HG03575 (cell line): ENCODE measurements around the gene DSEL.

Experiments used
- ATAC-seq: cut with Tn5 transposase; IDR thresholded peaks from one replicate; pipeline ENCODE4 v1.9.1; 2021; ENCODE audit not compliant: unreplicated experiment, insufficient number of reproducible peaks, low FRiP score; ENCODE audit errors: extremely low read depth

The DSEL gene

DNA sequence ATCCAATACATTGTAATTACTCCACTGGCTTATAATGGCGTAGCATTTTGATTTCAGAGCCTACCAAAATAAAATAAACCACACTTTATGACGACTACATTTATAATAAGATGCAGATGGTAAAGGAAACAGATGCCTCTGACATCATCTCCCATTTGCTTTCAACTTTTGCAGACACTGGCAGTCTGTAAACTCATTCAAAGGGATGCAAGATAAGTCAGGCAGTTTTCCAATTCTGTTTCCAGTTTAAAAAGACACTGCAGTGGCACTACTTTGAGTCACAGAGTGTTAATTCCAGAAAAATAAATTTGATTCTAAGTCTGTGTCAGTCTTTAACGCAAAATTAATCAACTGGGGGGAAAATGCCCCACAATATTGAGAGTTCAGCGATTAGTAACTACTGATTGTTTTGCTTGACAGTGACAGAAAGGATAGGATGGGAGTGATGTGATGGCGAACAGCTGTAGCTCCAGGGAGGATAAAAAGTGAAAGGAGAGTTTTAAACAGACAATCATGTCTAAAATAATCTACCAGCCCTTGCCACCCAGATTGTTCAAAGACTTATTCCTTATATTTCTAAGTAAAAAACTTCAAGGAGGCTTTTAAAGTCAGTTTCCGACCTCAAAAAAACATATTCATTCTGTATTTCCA, 6.7 kb downstream of the DSEL start:
- ATAC-seq, result no peak

DNA sequence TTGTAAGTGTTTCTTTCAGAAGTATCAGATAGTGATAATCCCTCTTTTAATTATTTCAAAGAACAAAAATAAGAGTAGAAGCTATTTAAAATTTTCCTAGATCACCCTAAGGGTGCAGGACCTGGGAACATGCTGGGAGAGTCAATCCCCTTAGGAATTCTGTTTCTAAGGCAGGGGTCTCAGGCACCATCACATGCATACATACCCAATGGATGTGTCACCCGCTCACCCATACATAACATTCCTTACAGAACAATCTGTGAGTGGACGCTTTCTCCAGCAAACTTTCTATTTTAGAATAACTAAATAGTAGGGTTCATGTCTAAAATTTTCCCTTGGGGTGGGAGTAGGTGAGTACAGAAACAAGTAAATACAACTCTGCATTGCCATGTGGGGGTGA, 8.4 kb downstream of the DSEL start:
- ATAC-seq, result no peak

DNA sequence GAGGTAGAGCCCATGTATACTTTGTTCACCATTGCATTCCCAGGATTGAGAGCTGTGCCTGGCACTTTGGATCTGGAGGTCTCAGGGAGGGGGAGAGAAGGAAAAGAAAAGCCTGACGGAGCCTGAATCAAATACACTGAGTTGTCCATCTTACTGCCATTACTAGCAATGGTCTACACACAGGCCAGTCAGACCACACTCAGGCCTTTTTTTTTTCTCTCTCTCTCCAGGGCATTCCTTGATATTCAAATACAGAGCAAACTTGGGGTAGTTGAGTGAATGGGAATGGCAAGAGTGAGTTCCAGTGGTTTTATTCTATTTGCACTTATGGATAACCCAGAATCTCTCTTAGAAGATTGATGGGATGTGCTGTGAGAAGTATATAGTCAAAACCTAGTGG, 11.8 kb downstream of the DSEL start:
- no peak for ATAC-seq

DNA sequence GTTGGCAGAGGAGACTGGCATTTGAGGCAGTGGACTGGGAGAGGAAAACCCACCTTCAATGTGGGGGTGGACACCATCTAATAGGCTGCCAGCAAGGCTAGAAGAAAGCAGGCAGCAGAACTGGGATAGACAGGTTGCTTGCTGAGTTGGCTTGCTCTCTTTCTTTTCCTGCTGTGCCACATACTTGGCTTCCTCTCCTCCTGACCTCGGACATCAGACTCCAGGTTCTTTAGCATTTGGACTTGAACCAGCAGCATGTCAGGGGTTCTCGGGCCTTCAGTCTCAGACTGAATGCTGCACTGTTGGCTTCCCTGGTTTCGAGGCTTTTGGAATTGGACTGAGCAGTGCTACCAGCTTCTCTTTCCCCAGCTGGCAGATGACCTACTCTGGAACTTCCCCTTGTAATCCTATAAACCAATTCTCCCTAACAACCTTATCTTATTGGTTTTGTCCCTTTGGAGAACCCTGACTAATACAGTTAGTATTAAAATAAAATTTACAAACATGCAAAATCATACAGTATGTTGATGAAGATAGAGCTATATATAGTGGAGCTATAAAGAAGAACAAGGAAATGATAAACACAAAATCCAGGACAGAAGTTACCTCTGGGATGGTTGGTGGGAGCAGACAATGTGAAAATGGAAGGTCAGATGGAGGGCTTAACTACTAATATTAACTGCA, 15.9 kb downstream of the DSEL start:
- no peak for ATAC-seq

DNA sequence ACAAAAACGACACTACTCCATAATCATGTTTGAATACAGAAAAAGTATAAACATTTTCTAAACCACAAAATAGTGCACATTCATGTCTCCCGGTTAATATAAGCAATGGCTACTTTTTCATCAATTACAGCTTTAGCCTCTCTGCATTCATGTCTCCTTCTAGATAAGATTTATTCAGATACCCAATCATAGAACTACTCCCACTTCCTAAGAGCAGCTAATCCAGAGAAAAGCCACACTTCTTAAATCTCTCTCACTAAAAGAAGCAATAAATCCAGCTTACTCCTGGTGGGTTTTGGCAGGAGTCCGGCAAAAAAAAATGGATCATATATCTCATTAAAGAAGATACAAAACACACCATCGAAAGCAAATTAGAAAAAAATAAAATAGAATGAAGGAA, 20.1 kb downstream of the DSEL start:
- ATAC-seq, result no peak

DNA sequence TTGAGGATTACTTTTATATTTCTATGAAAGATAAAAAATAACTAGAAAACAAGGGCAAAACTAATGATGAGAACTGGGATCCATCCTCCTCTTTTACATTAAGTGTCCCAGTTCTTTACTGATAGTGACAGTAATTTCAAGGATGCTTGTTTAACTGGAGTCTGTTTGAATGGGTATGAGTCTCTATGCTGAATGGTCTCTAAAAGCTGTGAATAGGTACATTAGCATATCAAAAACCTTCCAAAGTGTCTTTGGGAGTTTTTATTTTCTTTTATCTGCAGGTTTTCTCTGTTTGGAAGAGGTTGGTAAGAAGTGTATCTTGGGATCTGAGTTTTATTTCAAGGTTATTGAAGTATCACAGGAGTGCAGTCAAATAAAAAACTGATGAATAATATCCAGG, 30.0 kb downstream of the DSEL start:
- ATAC-seq, result no peak

DNA sequence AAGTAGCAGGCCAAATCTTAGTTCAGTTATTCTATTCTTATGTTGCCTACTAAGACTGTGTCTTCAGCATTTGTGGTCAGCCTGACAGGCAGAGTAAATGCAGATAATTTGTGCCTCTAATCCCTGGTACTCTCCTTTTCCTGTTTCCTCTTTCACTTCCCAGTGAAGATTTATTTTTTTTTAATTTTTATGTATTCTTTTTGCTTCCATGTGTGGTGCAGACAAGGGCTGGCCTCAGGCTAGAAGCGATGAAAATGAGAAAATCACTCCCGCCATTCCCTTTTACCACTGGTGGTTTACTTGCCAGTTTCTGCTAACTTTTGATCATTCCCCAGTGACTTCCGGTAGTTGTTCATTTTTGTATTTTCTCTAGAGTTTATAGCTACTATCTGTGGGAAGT, 30.9 kb downstream of the DSEL start:
- ATAC-seq, result no peak

DNA sequence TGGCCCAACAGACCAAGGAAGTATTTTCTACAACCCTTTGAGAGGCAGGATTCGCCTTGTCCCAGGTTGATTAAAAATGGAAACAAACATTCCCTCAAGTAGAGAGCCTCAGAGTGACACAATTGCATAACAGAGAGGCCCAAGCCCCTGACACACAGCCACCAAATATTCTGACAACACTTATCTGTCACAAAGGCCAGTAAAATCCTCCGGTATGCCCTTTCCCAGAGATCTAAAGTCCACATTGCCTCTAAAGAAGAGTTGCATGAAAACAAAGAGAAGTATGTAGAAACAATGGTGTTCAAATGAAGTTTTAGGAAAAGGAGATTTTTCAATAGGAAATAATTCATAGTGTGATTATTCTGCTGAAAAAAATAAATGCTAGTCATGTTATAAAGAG, 32.1 kb downstream of the DSEL start:
- no peak for ATAC-seq

DNA sequence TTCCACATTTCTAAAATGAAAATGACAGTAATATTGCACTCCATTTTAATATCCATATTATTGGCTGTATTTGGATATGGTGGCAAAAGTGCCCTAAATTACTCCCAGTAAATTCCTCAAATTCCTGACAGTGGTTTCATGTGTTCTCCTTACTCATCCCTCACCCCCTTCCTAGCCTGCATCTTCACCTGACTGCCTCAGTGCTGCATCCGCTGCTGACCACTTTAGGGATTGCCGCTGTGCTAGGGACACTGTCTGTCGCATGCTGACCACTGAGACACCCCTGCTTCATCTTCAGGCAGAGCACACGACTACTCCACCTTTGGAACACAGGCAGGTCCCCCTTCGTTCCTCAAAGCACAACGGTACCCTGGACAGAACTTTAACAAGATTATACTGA, 32.6 kb downstream of the DSEL start:
- ATAC-seq, result no peak

DNA sequence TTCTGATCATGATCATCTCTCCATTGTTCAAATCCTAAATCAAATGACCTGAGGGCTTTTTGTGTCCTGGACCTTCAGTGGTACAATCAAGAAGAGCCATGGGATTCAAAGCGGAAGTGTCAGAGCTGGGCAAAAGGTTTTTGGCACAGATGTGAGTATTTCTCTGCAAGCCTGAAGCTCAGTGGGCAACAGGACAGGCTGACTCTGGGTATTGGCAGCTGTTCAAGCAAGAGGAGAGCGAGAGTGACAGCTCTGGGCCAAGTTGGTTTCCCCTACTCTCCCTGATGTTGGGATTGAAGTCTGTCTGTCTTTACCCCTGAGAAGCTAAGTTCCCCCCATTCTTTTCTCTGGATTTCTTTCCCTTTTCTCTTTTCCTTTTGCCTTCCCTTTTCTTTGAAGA, 33.3 kb downstream of the DSEL start:
- ATAC-seq, result no peak

DNA sequence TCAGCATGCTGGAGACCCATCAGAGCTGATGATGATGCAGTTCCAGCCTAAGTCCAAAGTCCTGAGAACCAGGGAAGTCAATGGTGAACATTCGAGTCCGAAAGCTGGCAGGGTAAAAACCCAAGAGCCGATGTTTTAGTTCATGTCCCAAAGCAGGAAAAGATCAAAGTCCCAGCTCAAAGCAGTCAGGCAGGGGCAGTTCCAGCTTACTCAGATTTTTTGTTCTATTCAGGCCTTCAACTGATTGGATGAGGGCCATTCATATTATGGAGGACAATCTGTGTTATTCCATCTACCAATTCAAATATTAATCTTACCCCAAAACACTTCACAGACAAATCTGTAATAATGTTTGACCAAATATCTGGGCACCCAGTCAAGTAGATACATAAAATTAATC, 38.3 kb downstream of the DSEL start:
- no peak for ATAC-seq

DNA sequence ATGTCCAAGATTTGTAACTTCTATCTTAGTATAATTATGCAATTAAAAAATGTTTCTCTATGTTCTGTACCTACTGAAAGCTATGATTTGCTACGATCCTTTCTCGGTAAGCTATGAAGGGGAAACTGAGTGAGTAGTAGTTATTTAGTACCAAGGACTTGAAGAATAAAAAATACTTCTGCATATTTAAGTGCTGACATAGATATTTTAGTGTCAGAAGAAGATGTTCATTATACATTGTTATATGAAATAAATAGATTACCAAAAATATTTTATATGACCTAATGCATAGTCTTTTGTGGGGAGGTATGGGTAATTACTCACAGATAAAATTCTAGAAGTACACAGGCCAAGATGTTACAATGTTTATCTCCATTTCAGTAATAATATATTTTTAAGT, 39.0 kb downstream of the DSEL start:
- ATAC-seq, result no peak

DNA sequence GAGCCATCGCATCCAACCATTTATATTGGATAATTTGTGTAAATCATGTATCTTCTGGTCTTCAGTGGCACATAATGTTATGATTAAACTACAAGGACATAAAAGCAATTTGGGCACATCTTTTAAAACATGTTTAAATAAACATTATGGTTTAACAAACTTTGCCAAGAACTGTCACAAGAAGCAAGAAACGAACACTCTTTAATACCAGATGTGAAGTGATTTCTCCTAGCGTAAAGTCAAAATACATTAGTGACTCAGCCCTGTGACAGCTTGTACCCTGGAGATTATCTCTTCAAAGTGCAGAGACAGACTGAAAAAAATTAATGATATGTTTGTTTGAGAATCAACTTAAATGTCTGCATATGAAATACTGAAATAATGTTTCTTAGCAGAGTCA, 39.9 kb downstream of the DSEL start:
- no peak for ATAC-seq

DNA sequence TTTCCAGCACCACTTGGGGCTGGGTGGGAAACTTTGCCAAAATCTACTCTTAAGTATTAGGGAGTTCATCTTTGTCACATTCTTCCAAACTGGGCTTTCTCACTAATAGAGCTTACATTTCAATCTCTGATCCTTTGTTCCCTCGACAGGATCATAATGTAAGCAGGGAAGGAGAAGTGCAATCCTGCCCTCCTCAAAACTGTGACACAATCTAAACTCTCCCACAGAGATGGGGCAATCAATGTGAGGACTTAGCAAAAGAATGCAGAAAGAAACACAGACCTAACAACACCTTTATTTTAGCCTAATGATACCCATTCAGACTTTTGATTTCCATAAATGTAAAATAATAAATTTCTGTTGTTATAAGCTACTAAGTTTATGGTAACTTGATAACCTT, 40.8 kb downstream of the DSEL start:
- ATAC-seq, result no peak

DNA sequence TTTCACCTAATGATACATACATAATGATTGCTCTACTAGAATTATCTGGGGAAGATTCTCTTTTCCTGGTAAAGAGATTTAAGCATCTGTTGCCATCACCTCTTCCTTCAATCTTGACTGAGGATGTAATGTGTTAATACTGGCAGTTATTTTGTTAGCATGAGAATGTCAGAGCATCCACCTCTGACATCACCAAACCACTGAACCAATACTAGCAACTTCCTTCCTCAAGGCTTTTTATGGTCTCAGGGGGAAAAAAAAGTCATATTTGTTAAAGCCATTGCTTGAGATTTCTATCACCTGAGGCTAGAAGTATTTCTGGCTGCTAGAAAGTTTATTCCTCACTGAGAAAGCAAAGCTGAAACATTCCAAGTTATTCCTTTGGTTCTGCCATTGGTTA, 48.5 kb downstream of the DSEL start:
- ATAC-seq, result no peak

DNA sequence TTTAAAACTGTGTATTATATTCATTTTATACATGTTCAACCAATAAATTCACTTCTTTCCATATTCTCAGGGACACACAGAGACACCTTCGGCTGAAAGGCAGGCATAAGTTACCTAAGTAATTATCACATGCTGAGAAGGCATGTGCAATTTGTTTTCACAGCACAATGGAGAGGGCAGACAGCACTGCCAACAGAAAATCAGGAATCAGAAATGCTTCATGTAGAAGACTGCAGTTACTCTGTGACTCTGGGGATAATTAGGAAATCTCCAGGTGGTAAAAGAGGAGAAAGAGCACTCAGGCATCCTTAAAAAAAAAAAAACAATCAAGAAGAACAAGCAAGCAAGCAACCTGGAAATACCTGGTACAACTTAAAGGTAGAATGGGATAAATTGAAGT, 49.3 kb downstream of the DSEL start:
- no peak for ATAC-seq

DNA sequence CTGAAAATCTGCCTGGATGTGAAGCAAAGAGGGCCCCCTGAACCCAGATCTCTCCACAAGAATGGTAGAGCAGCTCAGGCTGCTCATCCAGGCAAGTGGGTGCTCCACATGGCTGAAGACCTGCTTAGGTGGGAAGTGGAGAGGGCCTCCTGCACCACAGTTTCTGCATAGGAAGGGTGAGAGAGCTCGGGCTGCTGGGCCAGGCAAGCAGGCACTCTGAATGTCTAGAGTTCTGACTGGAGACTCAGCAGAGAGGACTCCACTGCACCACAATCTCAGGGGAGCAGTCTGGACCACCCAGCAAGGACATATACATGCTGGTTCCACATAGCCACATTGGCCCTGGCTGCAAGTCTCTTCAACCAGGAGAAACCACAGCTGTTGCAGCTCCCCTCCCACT, 52.0 kb downstream of the DSEL start:
- ATAC-seq, result no peak

DNA sequence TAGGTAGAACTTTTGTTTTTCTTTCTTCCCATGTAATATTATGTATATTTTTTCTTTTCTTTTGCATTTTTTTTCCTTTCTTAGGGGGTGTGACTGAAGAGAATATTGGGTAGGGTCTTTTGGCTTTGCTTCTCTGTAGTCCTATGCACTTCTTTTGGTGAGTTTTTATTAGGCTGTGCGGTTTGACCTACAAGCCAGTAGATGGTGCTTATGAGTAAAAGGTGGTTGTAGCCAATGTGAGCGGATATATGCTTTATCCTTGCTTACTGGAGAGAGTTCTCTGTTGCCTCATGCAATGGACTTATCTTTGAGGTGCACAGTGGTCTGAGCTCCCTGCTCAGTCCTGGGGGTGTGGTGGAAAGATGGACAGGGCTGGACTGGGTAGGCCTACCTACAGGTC, 52.7 kb downstream of the DSEL start:
- ATAC-seq, result no peak

DNA sequence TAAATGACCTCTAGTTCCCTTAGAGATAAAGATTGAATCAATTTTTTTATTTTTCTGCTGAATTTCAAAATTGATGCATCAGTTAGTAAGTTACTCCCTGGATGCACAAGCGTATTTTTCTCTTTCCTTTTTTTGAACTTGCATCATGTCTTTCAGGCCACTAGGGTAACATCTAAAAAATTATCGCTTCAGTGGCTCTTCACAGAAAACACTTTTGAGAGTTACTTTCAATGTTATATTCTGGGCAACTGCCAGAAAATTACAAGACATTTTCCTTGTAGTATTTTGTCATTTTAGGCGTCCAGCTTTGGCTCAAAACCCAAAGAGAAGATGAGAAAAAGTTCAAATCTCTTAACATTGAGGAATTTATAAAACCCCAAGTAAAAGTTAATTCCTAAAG, 59.8 kb downstream of the DSEL start:
- no peak for ATAC-seq
